ENCODE measurements around the gene ROBO2.
"Not testable (repeated sequence)": the region's sequence is repeated elsewhere in the genome, so short reads cannot be mapped to it uniquely, and the experiment has no call there.

The ROBO2 gene

GRCh38 chr3:77392181-77392580 is 352.3 kb downstream of the ROBO2 start:
- TF ChIP-seq CTCF (IDR thresholded peaks at IDR 0.05; ENCODE audit: control insufficient read depth, insufficient read depth, low read depth, low read length, missing control alignments), result no peak
- H3K4me3 ChIP-seq (ENCODE audit: control insufficient read depth, low read depth, low read length), result no peak overlapping the region
- no peak for DNase-seq (ENCODE audit: low read depth)

GRCh38 chr3:77394046-77394445 is 354.1 kb downstream of the ROBO2 start:
- DNase-seq (ENCODE audit: low read depth), result no peak
- TF ChIP-seq CTCF (IDR thresholded peaks at IDR 0.05; ENCODE audit: control insufficient read depth, insufficient read depth, low read depth, low read length, missing control alignments), result no peak
- no peak overlapping the region for H3K4me3 ChIP-seq (ENCODE audit: control insufficient read depth, low read depth, low read length)

GRCh38 chr3:77404871-77405270 is 365.0 kb downstream of the ROBO2 start:
- no peak for TF ChIP-seq CTCF (IDR thresholded peaks at IDR 0.05; ENCODE audit: control insufficient read depth, insufficient read depth, low read depth, low read length, missing control alignments)
- no peak for DNase-seq (ENCODE audit: low read depth)
- H3K4me3 ChIP-seq (ENCODE audit: control insufficient read depth, low read depth, low read length), result no peak overlapping the region

GRCh38 chr3:77407441-77407840 is 367.5 kb downstream of the ROBO2 start:
- TF ChIP-seq CTCF (IDR thresholded peaks at IDR 0.05; ENCODE audit: control insufficient read depth, insufficient read depth, low read depth, low read length, missing control alignments), result no peak
- no peak for DNase-seq (ENCODE audit: low read depth)

GRCh38 chr3:77410334-77410733 is 370.4 kb downstream of the ROBO2 start:
- DNase-seq (ENCODE audit: low read depth); H3K4me3 ChIP-seq (ENCODE audit: control insufficient read depth, low read depth, low read length): not testable (repeated sequence)

More at GRCh38 chr3:77407441-77407840, 367.5 kb downstream of the ROBO2 start:
- no peak overlapping the region for H3K4me3 ChIP-seq (ENCODE audit: control insufficient read depth, low read depth, low read length)

GRCh38 chr3:77411334-77411733 is 371.4 kb downstream of the ROBO2 start:
- DNase-seq (ENCODE audit: low read depth), result no peak
- no peak overlapping the region for H3K4me3 ChIP-seq (ENCODE audit: control insufficient read depth, low read depth, low read length)
- no peak for TF ChIP-seq CTCF (IDR thresholded peaks at IDR 0.05; ENCODE audit: control insufficient read depth, insufficient read depth, low read depth, low read length, missing control alignments)

- DNase-seq (ENCODE audit: low read depth), result peak; percentile 64
- no peak for TF ChIP-seq CTCF (IDR thresholded peaks at IDR 0.05; ENCODE audit: control insufficient read depth, insufficient read depth, low read depth, low read length, missing control alignments)
- H3K4me3 ChIP-seq (ENCODE audit: control insufficient read depth, low read depth, low read length), result no peak overlapping the region
These were observed 372.1 kb downstream of the ROBO2 start for GRCh38 chr3:77412021-77412438.
